SU-DHL-6 (cell line): ENCODE results near the gene SLC39A5.

ENCODE experiments used
- H2AFZ ChIP-seq: fragments of 200-600 bp; sonication (generic); 2 replicates; pipeline ENCODE4 v1.6.1; 2014; ENCODE audit warnings: low read depth, mild to moderate bottlenecking, moderate library complexity, mixed read lengths, antibody characterized with exemption, low read length; ENCODE audit not compliant: severe bottlenecking
- H3F3A ChIP-seq: fragments of 200-600 bp; shearing (Covaris generic); 2 replicates; pipeline ENCODE4 v1.6.0; 2016; ENCODE audit warnings: antibody characterized with exemption, mild to moderate bottlenecking; ENCODE audit not compliant: insufficient read depth
- H3K27ac ChIP-seq: fragments of 200-600 bp; sonication (generic); 2 replicates; pipeline ENCODE4 v1.5.1; 2016; ENCODE audit warnings: low read depth, mild to moderate bottlenecking, low read length, moderate library complexity, mixed read lengths
- H3K27me3 ChIP-seq: fragments of 200-600 bp; sonication (generic), shearing (Covaris generic); 2 replicates; pipeline ENCODE4 v1.6.0; 2014; ENCODE audit warnings: mild to moderate bottlenecking, low read length
- H3K36me3 ChIP-seq: fragments of 200-600 bp; sonication (generic); 2 replicates; pipeline ENCODE4 v1.6.1; 2014; ENCODE audit warnings: mild to moderate bottlenecking, low read length, mixed read lengths
- H3K4me2 ChIP-seq: fragments of 300-600, 200-600 bp; shearing (Covaris generic), sonication (generic); 2 replicates; pipeline ENCODE4 v1.6.0; 2014; ENCODE audit warnings: low read length, low read depth, mild to moderate bottlenecking; ENCODE audit not compliant: poor library complexity, severe bottlenecking
- H3K4me3 ChIP-seq: fragments of 200-600 bp; sonication (generic); 2 replicates; pipeline ENCODE4 v1.5.1; 2014; ENCODE audit warnings: antibody characterized with exemption, low read length, mild to moderate bottlenecking, mixed read lengths; ENCODE audit not compliant: insufficient read depth, poor library complexity, severe bottlenecking
- H3K79me2 ChIP-seq: fragments of 200-600 bp; sonication (generic); 2 replicates; pipeline ENCODE4 v1.6.1; 2014; ENCODE audit warnings: mild to moderate bottlenecking, low read length, moderate library complexity; ENCODE audit not compliant: insufficient read depth
- H3K9ac ChIP-seq: fragments of 200-600 bp; sonication (generic); 2 replicates; pipeline ENCODE4 v1.7.0; 2014; ENCODE audit warnings: mild to moderate bottlenecking, low read length
- H3K9me2 ChIP-seq: fragments of 200-600 bp; sonication (generic); replicated peaks from 2 replicates; pipeline ENCODE4 v1.6.1; 2014; ENCODE audit warnings: low read length; ENCODE audit not compliant: insufficient read depth
- H3K9me3 ChIP-seq: fragments of 200-600 bp; sonication (generic); 2 replicates; pipeline ENCODE4 v1.6.1; 2014; ENCODE audit warnings: low read length, mixed read lengths; ENCODE audit not compliant: insufficient read depth
- H4K20me1 ChIP-seq: fragments of 200-600 bp; sonication (generic); 2 replicates; pipeline ENCODE4 v1.6.1; 2014; ENCODE audit warnings: low read depth, mild to moderate bottlenecking, antibody characterized with exemption, low read length, moderate library complexity, mixed read lengths
- EZH2phosphoT487 ChIP-seq: fragments of 200-600 bp; sonication (generic), shearing (Covaris generic); conservative IDR thresholded peaks from 2 replicates; pipeline ENCODE4 v1.6.1; 2018; ENCODE audit warnings: mild to moderate bottlenecking, antibody characterized with exemption, low read length, moderate library complexity, mixed read lengths
- TF ChIP-seq, protein P1 (sequence below): fragments of 200-600 bp; sonication (generic); IDR thresholded peaks from one replicate; pipeline ENCODE4 v1.5.1; 2017; ENCODE audit warnings: antibody characterized with exemption, mild to moderate bottlenecking, low read length, moderate library complexity; ENCODE audit not compliant: insufficient read depth, poor library complexity, severe bottlenecking

Gene SLC39A5

DNA sequence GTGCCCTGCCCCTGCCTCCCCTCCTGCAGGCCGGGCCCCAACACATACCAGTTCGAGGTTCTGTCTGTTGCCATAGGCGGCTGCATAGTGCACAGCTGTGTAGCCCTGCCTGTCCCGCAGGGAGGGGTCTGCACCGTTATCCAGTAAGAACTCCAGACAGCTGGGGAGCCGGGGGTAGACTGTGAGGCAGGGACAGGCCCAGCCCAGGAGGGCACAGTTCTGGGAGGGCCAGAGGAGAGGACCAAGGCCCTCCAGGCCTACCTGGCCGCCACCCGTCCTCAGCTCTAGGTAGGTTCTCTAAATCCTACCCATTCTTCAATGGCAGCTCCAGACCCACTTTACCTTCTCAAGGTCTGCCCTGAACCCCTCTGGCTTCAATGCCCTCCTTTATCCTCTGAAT lies 18.9 kb downstream of the SLC39A5 start:
- H3K4me3 ChIP-seq, result no peak overlapping the region
- H3K27ac ChIP-seq, result no peak overlapping the region
- no peak overlapping the region for H3K9ac ChIP-seq
- no peaks in the 10 kb centered on the region for H3K9me3 ChIP-seq
- H3K79me2 ChIP-seq, result no peaks in the 10 kb centered on the region
- H2AFZ ChIP-seq, result no peak overlapping the region
- no peak overlapping the region for H3K4me2 ChIP-seq
- no peaks in the 10 kb centered on the region for H3K27me3 ChIP-seq
- TF ChIP-seq, protein P1, sequence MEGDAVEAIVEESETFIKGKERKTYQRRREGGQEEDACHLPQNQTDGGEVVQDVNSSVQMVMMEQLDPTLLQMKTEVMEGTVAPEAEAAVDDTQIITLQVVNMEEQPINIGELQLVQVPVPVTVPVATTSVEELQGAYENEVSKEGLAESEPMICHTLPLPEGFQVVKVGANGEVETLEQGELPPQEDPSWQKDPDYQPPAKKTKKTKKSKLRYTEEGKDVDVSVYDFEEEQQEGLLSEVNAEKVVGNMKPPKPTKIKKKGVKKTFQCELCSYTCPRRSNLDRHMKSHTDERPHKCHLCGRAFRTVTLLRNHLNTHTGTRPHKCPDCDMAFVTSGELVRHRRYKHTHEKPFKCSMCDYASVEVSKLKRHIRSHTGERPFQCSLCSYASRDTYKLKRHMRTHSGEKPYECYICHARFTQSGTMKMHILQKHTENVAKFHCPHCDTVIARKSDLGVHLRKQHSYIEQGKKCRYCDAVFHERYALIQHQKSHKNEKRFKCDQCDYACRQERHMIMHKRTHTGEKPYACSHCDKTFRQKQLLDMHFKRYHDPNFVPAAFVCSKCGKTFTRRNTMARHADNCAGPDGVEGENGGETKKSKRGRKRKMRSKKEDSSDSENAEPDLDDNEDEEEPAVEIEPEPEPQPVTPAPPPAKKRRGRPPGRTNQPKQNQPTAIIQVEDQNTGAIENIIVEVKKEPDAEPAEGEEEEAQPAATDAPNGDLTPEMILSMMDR, result no peak
- TF ChIP-seq EZH2phosphoT487, result no peak
- H3K36me3 ChIP-seq, result no peaks in the 10 kb centered on the region
- H3F3A ChIP-seq, result no peaks in the 10 kb centered on the region
- H3K9me2 ChIP-seq, result no peaks in the 10 kb centered on the region
- H4K20me1 ChIP-seq, result no peaks in the 10 kb centered on the region

DNA sequence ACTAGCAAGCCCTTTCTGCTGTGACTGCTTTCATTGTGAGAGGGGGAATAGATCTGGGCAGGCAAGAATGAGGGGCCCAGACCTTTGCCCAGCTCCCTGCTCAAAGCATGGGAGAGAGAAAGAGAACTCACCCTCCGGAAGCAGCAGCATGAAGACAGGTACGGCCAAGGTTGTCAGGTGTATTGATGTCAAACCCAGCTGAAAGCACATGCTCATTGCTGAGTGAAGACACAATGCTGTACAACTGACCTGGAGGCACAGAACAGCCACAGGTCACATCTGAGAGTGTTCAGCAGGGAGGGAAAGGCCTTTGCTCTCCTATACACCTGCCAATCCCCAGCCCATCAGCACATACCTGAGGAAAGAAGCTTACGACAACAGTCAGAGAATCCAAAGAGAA lies 22.8 kb downstream of the SLC39A5 start:
- no peak for TF ChIP-seq EZH2phosphoT487
- TF ChIP-seq, protein P1, result no peak
- no peaks in the 10 kb centered on the region for H3K36me3 ChIP-seq
- no peaks in the 10 kb centered on the region for H3K9me2 ChIP-seq
- H3K27me3 ChIP-seq, result no peaks in the 10 kb centered on the region
- H3K4me3 ChIP-seq, result no peak overlapping the region
- no peaks in the 10 kb centered on the region for H3K9me3 ChIP-seq
- no peak overlapping the region for H2AFZ ChIP-seq
- peaks cover 8% of the 10 kb centered on the region; the same call in 1 of the 2 replicates for H3K79me2 ChIP-seq
- H3K4me2 ChIP-seq, result no peak overlapping the region
- no peaks in the 10 kb centered on the region for H4K20me1 ChIP-seq
- no peak overlapping the region for H3K9ac ChIP-seq
- no peak overlapping the region for H3K27ac ChIP-seq
- no peaks in the 10 kb centered on the region for H3F3A ChIP-seq

DNA sequence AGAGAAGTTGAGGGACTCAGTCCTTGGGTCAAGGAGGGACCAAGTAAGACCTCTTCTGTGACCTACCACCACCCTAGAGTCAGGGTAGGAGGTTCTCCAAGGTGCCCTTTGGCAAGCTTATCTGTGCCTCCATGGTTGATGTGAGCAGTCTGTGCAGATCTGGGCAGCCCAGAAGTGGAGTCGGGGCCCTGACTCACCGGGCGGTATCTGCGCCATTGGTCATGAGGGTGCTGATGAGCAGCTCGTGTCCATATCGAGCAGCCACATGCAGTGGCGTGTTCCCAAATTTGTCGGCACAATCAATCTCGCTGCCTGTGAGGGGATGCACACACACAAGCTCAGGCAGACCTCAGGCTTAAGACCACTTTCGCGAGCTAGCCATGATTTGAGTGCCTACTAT lies 23.2 kb downstream of the SLC39A5 start:
- no peak overlapping the region for H3K4me2 ChIP-seq
- TF ChIP-seq EZH2phosphoT487, result no peak
- TF ChIP-seq, protein P1, result no peak
- H3K79me2 ChIP-seq, result peaks cover 10% of the 10 kb centered on the region; the same call in 1 of the 2 replicates
- no peaks in the 10 kb centered on the region for H3K9me2 ChIP-seq
- H3K4me3 ChIP-seq, result no peak overlapping the region
- no peak overlapping the region for H3K9ac ChIP-seq
- H3K36me3 ChIP-seq, result no peaks in the 10 kb centered on the region
- H3F3A ChIP-seq, result no peaks in the 10 kb centered on the region
- no peak overlapping the region for H2AFZ ChIP-seq
- no peaks in the 10 kb centered on the region for H3K9me3 ChIP-seq
- no peaks in the 10 kb centered on the region for H3K27me3 ChIP-seq
- no peaks in the 10 kb centered on the region for H4K20me1 ChIP-seq
- H3K27ac ChIP-seq, result no peak overlapping the region
